ENCODE results near the gene BRCA1.

- TF ChIP-seq CTCF (IDR thresholded peaks at IDR 0.05) = no peak
- TF ChIP-seq FOSL2 (IDR thresholded peaks at IDR 0.05) = no peak
- TF ChIP-seq FOSL2 (CRISPR knock-in tag; IDR thresholded peaks at IDR 0.05) = no peak
- no peak for TF ChIP-seq USF2 (IDR thresholded peaks at IDR 0.05)
- TF ChIP-seq PHF8 (IDR thresholded peaks at IDR 0.05; ENCODE audit: borderline replicate concordance, low read depth) = no peak
- no peak for TF ChIP-seq EP300 (IDR thresholded peaks at IDR 0.05)
- TF ChIP-seq POLR2A (IDR thresholded peaks at IDR 0.05; ENCODE audit: low read length) = no peak
- TF ChIP-seq NFE2L2 (conservative IDR thresholded peaks at IDR 0.05; ENCODE audit: low read length) = no peak
- TF ChIP-seq RFX5 (IDR thresholded peaks at IDR 0.05) = no peak
- TF ChIP-seq REST (IDR thresholded peaks at IDR 0.05) = no peak
- TF ChIP-seq RAD21 (conservative IDR thresholded peaks at IDR 0.05 in 1 of 2, IDR thresholded peaks at IDR 0.05 in 1 of 2) = no peak
Measured at GRCh38 chr17:43092901-43093300, 32.3 kb downstream of the BRCA1 start.
